NCI-H226 (cell line): Measurements from ENCODE around the gene KIAA1549.

Experiments
- DNase-seq: peaks from one replicate; pipeline ENCODE4 v3.0.0-alpha.2; 2015

Gene KIAA1549

GRCh38 chr7:138903186-138903820 lies 77.9 kb downstream of the KIAA1549 start:
- DNase-seq = no peak

- DNase-seq = no peak
These were observed 79.0 kb downstream of the KIAA1549 start for GRCh38 chr7:138902161-138902560.

DNA sequence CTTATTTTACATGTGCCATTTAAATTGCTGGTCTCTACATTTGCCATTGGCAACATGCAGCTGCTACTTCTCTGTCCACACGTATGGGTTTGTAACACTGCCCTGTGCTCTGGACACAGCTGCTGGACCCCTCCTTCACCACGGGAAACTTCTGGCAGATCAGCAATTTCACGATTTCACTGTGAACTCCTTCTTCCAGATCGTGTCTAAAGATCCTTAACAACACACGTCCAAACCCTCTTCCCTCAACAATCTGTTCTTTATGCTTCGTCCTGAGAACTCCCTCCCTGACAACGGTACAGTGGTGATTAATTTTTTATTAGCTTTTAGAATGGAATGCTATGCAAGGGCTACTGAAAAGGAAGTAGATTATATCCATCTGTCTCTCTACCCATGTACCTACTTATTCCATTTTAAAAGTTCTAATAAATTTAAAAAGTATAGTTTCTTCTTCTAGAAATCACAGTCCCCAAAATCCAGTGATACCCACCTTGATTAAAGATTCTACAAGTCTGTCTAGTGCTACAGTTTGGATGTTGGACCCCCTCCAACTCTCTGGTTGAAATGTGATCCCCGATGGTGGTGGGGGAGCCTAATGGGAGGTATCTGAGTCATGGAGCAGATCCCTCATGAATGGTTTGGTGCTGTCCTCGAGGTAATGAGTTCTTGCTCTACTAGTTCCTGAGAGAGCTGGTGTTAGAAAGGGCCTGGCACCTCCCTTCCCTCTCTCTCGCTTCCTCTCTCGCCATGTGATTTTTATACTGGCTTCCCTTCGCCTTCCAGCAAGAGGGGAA lies 81.0 kb downstream of the KIAA1549 start:
- DNase-seq = peak; percentile 14

DNA sequence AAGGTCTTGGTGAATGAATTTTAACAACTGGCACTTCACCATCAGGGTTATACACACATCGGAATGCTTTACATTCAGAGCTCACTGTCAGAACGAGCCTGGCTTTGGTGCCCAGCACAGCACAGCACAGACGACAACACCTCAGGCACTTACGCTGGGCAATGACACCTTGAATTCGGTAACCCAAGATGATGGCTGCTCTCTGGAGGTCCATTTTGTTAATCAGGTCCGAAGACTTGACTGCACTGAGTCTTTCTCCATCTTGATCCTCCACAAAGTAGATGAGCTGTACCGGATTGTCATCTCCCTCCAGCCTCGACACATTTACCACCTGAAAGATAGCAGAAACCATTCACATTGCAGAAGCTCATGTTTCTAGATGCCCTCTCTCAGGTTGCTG lies 82.4 kb downstream of the KIAA1549 start:
- no peak for DNase-seq

GRCh38 chr7:138898255-138898654 lies 82.9 kb downstream of the KIAA1549 start:
- no peak for DNase-seq

DNA sequence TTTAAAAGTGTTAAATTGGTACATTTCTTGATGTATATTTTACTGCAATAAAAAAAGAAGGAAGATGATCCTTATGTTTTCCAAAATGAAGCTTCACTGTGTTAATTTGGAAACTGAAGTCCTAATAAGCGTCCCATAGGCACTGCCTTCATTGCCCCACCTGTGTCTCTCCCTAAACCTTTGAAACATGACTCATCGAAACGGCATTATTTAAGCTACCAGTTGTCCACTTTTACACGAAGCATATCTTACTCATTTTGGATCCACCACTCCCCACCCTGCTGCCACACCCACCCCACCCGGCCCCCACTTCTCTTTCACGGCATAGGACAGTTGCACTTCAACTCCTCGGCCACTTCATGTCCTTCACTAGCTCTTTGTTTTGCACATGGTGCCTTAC lies 85.5 kb downstream of the KIAA1549 start:
- DNase-seq = no peak

DNA sequence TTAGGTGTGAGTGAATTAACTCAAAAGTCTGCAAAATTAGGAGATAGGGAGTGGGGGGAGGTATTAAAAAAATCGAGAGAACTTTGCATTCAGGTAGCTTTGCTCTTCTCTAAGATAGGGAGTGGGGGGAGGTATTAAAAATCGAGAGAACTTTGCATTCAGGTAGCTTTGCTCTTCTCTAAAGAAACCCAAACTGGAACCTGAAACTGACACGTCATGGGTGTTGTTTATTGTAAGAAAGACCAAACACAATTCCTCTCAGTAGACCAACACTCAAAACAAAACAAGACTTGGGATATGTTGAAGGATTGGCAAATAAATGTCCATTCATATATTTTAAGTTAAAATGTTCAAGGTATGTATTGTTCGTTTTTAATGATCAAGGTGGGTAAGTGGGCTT lies 87.9 kb downstream of the KIAA1549 start:
- DNase-seq = no peak

- no peak for DNase-seq
These were observed 88.4 kb downstream of the KIAA1549 start for GRCh38 chr7:138892812-138893211.

- no peak for DNase-seq
These were observed 89.1 kb downstream of the KIAA1549 start for GRCh38 chr7:138892006-138892630.

- DNase-seq = no peak
These were observed 89.8 kb downstream of the KIAA1549 start for GRCh38 chr7:138891446-138891810.

GRCh38 chr7:138890499-138891445 lies 90.4 kb downstream of the KIAA1549 start:
- DNase-seq = no peak

- DNase-seq = no peak
These were observed 91.3 kb downstream of the KIAA1549 start for GRCh38 chr7:138889582-138890498.

DNA sequence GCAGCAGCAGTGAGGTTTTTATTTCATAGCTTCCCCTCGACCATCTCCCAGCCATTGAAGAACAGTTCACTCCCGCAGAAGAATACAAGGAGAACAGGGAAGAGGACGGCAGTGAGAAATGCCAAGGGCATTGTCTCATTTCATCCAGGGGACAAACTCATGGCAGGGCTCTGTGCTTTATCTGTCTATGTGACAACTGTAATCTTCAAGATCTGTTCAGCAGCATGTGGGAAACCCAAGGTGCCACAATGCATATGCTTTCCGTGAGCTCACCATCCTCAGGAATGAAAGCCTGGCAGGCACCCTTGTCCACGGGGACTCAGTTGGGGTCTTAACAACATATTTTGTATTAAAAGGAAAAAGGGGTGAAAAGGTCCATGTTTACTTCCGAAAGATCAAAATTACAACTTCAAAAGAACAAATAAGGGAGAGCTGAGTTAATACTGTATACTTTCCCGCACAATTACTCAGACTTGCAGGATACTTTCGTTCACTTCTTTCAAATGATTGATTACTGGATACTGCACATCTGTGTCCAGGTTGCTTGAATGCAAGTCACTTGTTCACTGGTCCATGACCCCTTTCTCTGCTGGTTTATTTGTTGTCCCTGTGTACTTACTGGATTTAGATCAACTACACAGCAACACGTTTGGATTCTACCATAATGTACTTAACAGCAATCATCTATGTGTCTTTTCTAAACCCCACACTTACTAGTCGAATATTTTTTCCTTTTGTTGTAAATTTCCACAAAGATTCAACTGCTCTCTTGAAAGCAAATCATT lies 93.1 kb downstream of the KIAA1549 start:
- DNase-seq = no peak

- no peak for DNase-seq
These were observed 94.0 kb downstream of the KIAA1549 start for GRCh38 chr7:138887085-138887710.

- peak; percentile 32 for DNase-seq
These were observed 94.7 kb downstream of the KIAA1549 start for GRCh38 chr7:138886501-138886917.

GRCh38 chr7:138885383-138886147 lies 95.6 kb downstream of the KIAA1549 start:
- no peak for DNase-seq

DNA sequence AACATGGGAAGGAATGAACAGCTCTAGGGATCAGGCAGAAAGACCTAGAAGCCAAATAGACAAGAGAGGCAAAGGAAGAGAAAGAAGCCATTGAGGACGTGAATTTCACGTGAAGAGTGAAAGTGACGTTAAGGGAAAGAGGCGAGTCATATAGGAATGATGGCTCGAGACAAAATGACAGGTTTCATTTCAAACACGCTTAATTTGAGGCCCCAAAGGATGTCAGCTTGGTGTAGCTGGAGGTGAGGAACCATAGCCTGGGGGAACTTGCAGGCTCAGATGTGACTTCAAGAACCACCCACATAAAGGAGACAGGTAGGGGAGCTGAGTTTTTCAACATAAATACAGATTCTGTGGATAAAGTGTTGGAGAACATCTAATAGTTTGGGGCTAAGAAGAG lies 98.9 kb downstream of the KIAA1549 start:
- no peak for DNase-seq

- DNase-seq = no peak
These were observed 99.5 kb downstream of the KIAA1549 start for GRCh38 chr7:138881579-138882188.

DNA sequence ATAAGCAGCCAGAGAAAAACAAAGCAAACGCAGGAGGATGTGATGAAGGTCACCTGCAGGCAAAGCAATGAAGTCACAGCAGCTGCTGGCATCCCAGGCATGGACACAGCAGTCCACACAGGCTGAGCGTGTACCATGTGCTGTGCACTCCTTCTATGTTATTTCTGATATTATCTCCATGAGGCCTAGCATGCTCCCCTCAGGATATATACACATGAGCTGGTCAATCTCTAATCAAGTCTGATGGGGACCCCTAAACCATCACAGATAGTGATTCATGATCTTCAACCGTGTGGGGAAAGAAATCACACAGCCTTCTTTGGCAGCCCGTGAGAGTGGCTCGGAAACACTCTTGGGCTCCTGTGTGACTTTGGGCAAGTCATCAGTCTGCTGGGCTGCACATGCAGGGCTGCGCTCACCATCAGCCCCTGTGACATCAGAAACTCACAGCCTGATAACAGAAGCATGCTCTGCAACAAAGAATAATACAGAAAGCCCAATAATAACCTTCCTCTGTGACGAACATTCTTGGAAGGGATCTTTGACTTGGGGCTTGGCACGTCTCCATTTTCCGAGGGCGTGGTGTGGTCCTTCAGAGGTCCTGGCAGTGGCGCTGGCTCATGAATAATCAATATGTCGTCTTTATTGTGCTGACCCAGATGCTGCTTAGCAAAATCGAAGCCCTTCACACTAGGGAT lies 100.2 kb downstream of the KIAA1549 start:
- no peak for DNase-seq
